Mesendoderm (in vitro differentiated cells): Measurements from ENCODE around the gene PKLR.

Source experiments
- DNase-seq: peaks from one replicate; pipeline ENCODE4 v3.0.0; 2013
- H2AK5ac ChIP-seq: 2 replicates; pipeline ENCODE4 v1.6.1; 2013; ENCODE audit warnings: low read length, inconsistent platforms
- H2BK120ac ChIP-seq: 2 replicates; pipeline ENCODE4 v1.6.1; 2013; ENCODE audit warnings: low read depth, mild to moderate bottlenecking, low read length, moderate library complexity, mixed read lengths
- H2BK15ac ChIP-seq: replicated peaks from 2 replicates; pipeline ENCODE4 v1.6.1; 2013; ENCODE audit warnings: low read depth, mild to moderate bottlenecking, moderate library complexity
- H2BK5ac ChIP-seq: 2 replicates; pipeline ENCODE4 v1.6.1; 2013; ENCODE audit warnings: low read length, inconsistent platforms
- H3K18ac ChIP-seq: 2 replicates; pipeline ENCODE4 v1.6.1; 2013; ENCODE audit warnings: mild to moderate bottlenecking, low read length, mixed read lengths
- H3K23ac ChIP-seq: one replicate; pipeline ENCODE4 v1.6.1; 2013; ENCODE audit warnings: low read length
- H3K27ac ChIP-seq: 2 replicates; pipeline ENCODE4 v1.5.1; 2013; ENCODE audit warnings: low read depth, mild to moderate bottlenecking, inconsistent platforms, low read length, moderate library complexity
- H3K27me3 ChIP-seq: 2 replicates; pipeline ENCODE4 v1.6.1; 2013; ENCODE audit warnings: low read length, control low read depth, mild to moderate bottlenecking, inconsistent platforms; ENCODE audit not compliant: insufficient read depth, poor library complexity
- H3K36me3 ChIP-seq: 2 replicates; pipeline ENCODE4 v1.6.1; 2013; ENCODE audit warnings: low read length, inconsistent platforms; ENCODE audit not compliant: control insufficient read depth, insufficient read depth
- H3K4ac ChIP-seq: one replicate; pipeline ENCODE4 v1.6.1; 2013; ENCODE audit warnings: low read depth, mild to moderate bottlenecking, low read length, moderate library complexity
- H3K4me1 ChIP-seq: 2 replicates; pipeline ENCODE4 v1.6.1; 2013; ENCODE audit warnings: low read depth, low read length, inconsistent platforms; ENCODE audit not compliant: control insufficient read depth
- H3K4me2 ChIP-seq: 2 replicates; pipeline ENCODE4 v1.6.1; 2013; ENCODE audit warnings: low read length
- H3K4me3 ChIP-seq: 2 replicates; pipeline ENCODE4 v1.5.1; 2013; ENCODE audit warnings: mild to moderate bottlenecking, low read length
- H3K56ac ChIP-seq: one replicate; pipeline ENCODE4 v1.6.1; 2013; ENCODE audit warnings: low read length
- H3K79me1 ChIP-seq: 2 replicates; pipeline ENCODE4 v1.6.1; 2013; ENCODE audit warnings: low read length, inconsistent platforms
- H3K79me2 ChIP-seq: 2 replicates; pipeline ENCODE4 v1.6.1; 2013; ENCODE audit warnings: mild to moderate bottlenecking, low read length; ENCODE audit not compliant: control insufficient read depth, insufficient read depth
- H3K9ac ChIP-seq: 2 replicates; pipeline ENCODE4 v1.6.1; 2013; ENCODE audit warnings: low read length, inconsistent platforms
- H4K5ac ChIP-seq: one replicate; pipeline ENCODE4 v1.6.1; 2013; ENCODE audit warnings: low read length
- H4K8ac ChIP-seq: one replicate; pipeline ENCODE4 v1.6.1; 2013; ENCODE audit warnings: low read depth, mild to moderate bottlenecking, control low read depth, low read length, moderate library complexity
- WGBS: extraction: QIAGEN DNeasy Blood & Tissue Kit; methylation state at CpG from one replicate; pipeline ENCODE4 v1.1.7; 2013; ENCODE audit warnings: low lambda C conversion rate, missing lambda C conversion rate; ENCODE audit not compliant: insufficient coverage; ENCODE audit errors: extremely low coverage; 5-methylcytosine and 5-hydroxymethylcytosine counted together

PKLR gene

GRCh38 chr1:155321639-155322503, 20.6 kb upstream of the PKLR start:
- H3K79me1 ChIP-seq, result peaks cover 3% of the 10 kb centered on the region
- H3K4ac ChIP-seq, result no peak overlapping the region
- peaks cover 6% of the 10 kb centered on the region for H3K4me1 ChIP-seq
- H3K4me2 ChIP-seq, result peak overlapping the region; percentile 72
- H3K27me3 ChIP-seq, result no peaks in the 10 kb centered on the region
- no peak overlapping the region for H2AK5ac ChIP-seq
- H3K27ac ChIP-seq, result no peak overlapping the region
- WGBS, result no CpG with 5 or more reads among the region's 27 CpGs
- H3K9ac ChIP-seq, result peak overlapping the region; percentile 32
- H4K5ac ChIP-seq, result no peak overlapping the region
- H3K23ac ChIP-seq, result no peak overlapping the region
- no peak overlapping the region for H2BK5ac ChIP-seq
- no peaks in the 10 kb centered on the region for H3K79me2 ChIP-seq
- H3K4me3 ChIP-seq, result no peak overlapping the region
- peaks cover 7% of the 10 kb centered on the region for H3K36me3 ChIP-seq
- peak overlapping the region; percentile 78 for H3K56ac ChIP-seq
- H3K18ac ChIP-seq, result no peak overlapping the region
- H2BK120ac ChIP-seq, result no peak overlapping the region
- H4K8ac ChIP-seq, result no peak overlapping the region
- H2BK15ac ChIP-seq, result no peak overlapping the region
- no peak for DNase-seq

DNA sequence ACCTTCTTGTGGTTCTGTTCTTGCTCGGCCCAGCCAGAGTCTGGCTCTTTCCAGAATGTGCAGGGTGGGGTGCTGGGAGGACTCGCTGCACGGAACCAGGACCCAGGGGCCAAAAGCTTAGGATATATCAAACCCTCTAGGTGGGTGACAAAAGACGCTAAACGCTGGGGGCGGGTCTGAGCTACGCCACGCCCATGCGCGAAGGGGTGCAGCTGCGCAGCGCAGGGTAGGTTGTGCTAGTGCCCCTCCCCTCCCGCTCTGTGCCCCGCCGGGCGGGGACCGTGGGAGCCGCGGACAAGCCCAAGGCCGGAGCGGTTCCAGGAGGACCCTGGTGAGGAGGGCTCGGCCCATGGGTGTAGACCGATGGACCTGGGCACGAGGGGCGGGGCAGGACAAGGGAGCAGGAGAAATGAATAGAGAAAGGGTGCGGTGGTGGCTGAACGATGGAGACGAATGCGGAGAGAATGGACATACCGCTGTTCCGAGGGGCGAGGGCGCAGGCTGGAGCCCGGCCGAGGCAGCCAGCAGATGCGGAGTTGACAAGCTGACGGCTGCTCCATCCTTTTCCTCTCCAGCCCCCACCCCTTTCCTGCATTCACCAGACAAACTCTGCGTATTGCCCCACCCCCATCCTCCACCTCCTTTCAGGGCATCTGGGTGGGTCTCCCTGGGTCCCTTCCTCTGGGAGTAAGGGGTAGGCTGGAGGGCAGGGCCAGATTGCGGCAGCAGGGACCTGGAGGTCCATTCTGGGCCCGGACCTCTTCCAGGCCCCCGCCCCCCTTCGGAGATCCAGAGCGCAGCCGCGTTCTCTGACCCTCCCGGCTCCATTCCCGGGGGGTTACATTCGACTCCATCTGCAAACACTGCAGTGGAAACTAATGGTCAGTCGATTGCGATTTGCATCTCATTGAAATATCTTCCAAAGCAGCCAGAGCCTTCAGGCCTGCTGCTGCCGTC, 19.7 kb upstream of the PKLR start, which contains the start of gene RUSC1:
Gene RUSC1, plus strand, starts transcription at position 234 of the 957 bp plus-strand sequence. CDS start 880 bp downstream, outside the sequence.
- Histone ChIP-seq H2BK5ac (no peak within 1 kb of the TSS), H3K4me2 (peak within 1 kb of the TSS; percentile 46), H3K23ac (no peak within 1 kb of the TSS), H4K8ac (no peak within 1 kb of the TSS), H3K36me3 (peaks cover 7% of the 10 kb centered on the region), H4K5ac (no peak within 1 kb of the TSS), H3K27ac (peak within 1 kb of the TSS; percentile 7), H3K56ac (peak within 1 kb of the TSS; percentile 78), H3K4me1 (peaks cover 6% of the 10 kb centered on the region), H3K18ac (no peak within 1 kb of the TSS), H2BK15ac (no peak within 1 kb of the TSS), H2BK120ac (no peak within 1 kb of the TSS), H2AK5ac (no peak within 1 kb of the TSS), H3K79me1 (peaks cover 2% of the 10 kb centered on the region), H3K27me3 (no peaks in the 10 kb centered on the region), H3K9ac (peak within 1 kb of the TSS; percentile 61), H3K4me3 (peak within 1 kb of the TSS; percentile 6), H3K4ac (no peak within 1 kb of the TSS), H3K79me2 (no peaks in the 10 kb centered on the region)
- DNase-seq, result peak; percentile 79
- no CpG with 5 or more reads among the region's 51 CpGs for whole genome bisulfite sequencing

GRCh38 chr1:155320252-155320651, 19.0 kb upstream of the PKLR start:
- Histone ChIP-seq H3K56ac (peak overlapping the region; percentile 78), H3K79me2 (no peaks in the 10 kb centered on the region), H3K36me3 (peaks cover 7% of the 10 kb centered on the region), H3K4me2 (peak overlapping the region; percentile 46), H3K4ac (no peak overlapping the region), H3K27ac (peak overlapping the region; percentile 7), H2BK15ac (no peak overlapping the region), H3K4me3 (no peak overlapping the region), H4K8ac (no peak overlapping the region), H4K5ac (no peak overlapping the region), H2BK120ac (no peak overlapping the region), H3K79me1 (peaks cover 1% of the 10 kb centered on the region), H2AK5ac (no peak overlapping the region), H3K4me1 (peaks cover 4% of the 10 kb centered on the region), H3K9ac (peak overlapping the region; percentile 59), H2BK5ac (no peak overlapping the region), H3K18ac (no peak overlapping the region), H3K27me3 (no peaks in the 10 kb centered on the region), H3K23ac (no peak overlapping the region)
- WGBS, result no CpG with 5 or more reads among the region's 11 CpGs
- no peak for DNase-seq

- H2BK120ac ChIP-seq, result no peak overlapping the region
- no CpG with 5 or more reads among the region's 5 CpGs for WGBS
- no peak overlapping the region for H4K8ac ChIP-seq
- H2AK5ac ChIP-seq, result no peak overlapping the region
- no peak for DNase-seq
- peaks cover 4% of the 10 kb centered on the region for H3K4me1 ChIP-seq
- no peak overlapping the region for H2BK5ac ChIP-seq
- H3K36me3 ChIP-seq, result peaks cover 10% of the 10 kb centered on the region
- H3K79me1 ChIP-seq, result peaks cover 3% of the 10 kb centered on the region
- H3K4me3 ChIP-seq, result no peak overlapping the region
- H3K56ac ChIP-seq, result no peak overlapping the region
- H3K27me3 ChIP-seq, result no peaks in the 10 kb centered on the region
- H3K4me2 ChIP-seq, result no peak overlapping the region
- no peak overlapping the region for H3K23ac ChIP-seq
- H3K18ac ChIP-seq, result no peak overlapping the region
- no peak overlapping the region for H3K27ac ChIP-seq
- H3K4ac ChIP-seq, result no peak overlapping the region
- H3K9ac ChIP-seq, result no peak overlapping the region
- H2BK15ac ChIP-seq, result no peak overlapping the region
- no peak overlapping the region for H4K5ac ChIP-seq
- no peaks in the 10 kb centered on the region for H3K79me2 ChIP-seq
Observed at GRCh38 chr1:155319536-155319935, 18.3 kb upstream of the PKLR start.

GRCh38 chr1:155318082-155318481, 16.8 kb upstream of the PKLR start:
- WGBS, result no CpG with 5 or more reads among the region's 9 CpGs
- Histone ChIP-seq H3K36me3 (peaks cover 11% of the 10 kb centered on the region), H3K18ac (no peak overlapping the region)

More at GRCh38 chr1:155318082-155318481, 16.8 kb upstream of the PKLR start:
- Histone ChIP-seq H3K27me3 (no peaks in the 10 kb centered on the region), H2BK120ac (no peak overlapping the region), H3K4ac (no peak overlapping the region), H3K9ac (no peak overlapping the region), H3K4me1 (peaks cover 4% of the 10 kb centered on the region), H3K23ac (no peak overlapping the region), H2BK5ac (no peak overlapping the region), H3K4me2 (no peak overlapping the region), H2AK5ac (no peak overlapping the region), H3K4me3 (no peak overlapping the region), H3K27ac (no peak overlapping the region), H3K79me1 (peaks cover 8% of the 10 kb centered on the region), H4K8ac (no peak overlapping the region), H3K79me2 (peaks cover 3% of the 10 kb centered on the region), H3K56ac (no peak overlapping the region), H4K5ac (no peak overlapping the region), H2BK15ac (no peak overlapping the region)
- no peak for DNase-seq
